Activated gamma-delta T cell treated with anti-CD3 and anti-CD28 coated beads, Interleukin-2, amount 50 U/mL, for 16 hours (primary cell): Measurements from ENCODE around the gene TP53I11.

Source experiments
- DNase-seq: peaks from one replicate; pipeline ENCODE4 v3.0.0-alpha.2; 2020; ENCODE audit warnings: low read depth

TP53I11 gene

DNA sequence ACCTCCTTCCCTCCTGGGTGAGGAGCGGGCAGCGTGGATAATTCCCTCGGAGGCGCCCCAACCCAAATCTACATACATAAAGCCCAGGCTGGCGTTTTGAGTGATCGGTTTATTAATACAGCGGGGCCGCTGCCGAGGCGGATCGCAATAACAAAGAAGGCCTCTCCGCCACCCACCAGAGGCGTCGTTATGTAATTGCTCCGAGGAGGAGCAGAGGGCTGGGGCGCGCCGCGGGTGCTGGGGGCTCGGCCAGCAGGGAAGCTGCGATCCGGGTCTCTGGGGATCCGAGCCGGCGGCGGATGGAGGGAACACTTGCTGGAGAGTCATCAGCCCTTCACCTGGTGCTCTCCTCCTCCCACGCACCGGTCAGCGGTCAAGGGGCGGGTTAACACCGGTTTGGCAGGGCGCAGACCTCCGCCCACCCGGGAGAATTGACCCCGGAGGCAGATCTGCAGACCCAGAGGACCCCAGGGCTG, 6.4 kb upstream of the TP53I11 start:
- no peak for DNase-seq

DNA sequence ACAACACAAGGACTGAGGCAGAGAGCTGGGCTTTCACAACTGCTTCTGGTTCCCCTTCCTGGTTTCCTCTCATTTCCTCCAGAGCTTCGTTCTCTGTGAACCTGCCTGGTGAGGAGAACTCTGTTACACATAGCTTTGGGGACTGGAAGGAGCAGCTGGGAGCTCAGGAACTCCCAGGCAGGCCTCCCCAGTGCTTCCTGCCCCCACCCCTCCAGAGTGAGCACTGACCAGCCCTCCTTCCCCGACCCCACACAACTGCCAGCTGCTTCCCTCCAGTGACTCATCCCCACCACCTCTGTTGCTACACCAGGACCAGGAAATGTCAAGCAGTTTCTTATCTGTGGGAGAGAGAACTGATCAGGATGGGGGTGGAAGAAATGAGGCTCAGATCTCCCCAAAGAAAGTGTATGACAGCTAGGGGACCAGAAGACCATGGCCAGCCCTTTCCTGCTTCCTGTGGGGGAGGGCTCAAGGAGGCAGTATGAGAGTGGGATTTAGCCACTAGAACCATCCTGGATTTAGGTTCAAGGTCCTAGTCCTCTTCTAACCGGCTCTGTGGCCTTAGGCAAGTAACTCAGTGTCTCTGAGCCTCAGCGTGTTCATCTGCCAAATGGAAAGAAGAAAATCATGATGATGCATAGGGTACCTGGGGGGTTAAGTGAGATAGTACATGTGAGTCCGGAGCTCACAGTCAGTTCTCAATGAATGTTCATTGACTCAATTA, 4.5 kb upstream of the TP53I11 start:
- no peak for DNase-seq

DNA sequence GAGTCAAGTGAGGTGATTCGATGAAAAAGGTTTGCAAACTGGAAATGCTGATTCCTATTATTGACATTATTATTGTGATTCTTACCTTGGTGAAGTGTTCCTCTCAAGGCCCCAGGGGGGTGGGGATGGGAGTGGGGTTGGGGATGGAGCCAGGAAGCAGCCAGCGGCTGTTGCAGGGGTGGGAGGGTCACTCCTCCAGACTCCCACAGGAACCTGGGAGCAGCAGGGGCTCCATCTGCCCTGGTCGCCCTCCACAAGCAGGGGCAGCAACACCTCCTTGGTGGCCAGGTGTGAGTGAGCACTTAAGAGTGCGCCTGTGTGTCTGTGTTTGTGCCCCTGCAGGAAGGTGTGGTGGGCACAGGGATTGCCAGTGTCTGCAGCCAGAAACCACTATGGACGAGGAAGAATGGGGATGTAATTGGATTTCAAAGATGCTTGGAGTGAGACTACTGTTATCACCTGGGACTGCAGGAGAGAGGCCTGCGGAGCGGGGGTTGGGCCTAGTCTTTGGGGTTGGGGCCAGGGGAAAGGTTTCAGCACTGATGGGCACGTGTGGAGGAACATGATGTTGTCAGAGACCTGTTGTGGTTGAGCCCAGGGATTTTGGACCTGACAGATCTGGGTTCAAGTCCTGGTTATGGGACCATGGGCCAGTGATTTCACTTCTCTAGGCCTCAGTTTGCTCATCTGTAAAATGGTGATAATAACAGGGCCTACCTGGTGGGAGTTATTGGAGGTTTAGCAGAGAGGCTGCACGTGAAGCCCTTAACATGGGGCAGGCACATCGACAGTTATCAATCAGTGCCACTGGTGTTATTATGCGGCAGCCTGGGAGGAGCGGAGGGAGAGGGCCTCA, 3.6 kb upstream of the TP53I11 start:
- DNase-seq = no peak

DNA sequence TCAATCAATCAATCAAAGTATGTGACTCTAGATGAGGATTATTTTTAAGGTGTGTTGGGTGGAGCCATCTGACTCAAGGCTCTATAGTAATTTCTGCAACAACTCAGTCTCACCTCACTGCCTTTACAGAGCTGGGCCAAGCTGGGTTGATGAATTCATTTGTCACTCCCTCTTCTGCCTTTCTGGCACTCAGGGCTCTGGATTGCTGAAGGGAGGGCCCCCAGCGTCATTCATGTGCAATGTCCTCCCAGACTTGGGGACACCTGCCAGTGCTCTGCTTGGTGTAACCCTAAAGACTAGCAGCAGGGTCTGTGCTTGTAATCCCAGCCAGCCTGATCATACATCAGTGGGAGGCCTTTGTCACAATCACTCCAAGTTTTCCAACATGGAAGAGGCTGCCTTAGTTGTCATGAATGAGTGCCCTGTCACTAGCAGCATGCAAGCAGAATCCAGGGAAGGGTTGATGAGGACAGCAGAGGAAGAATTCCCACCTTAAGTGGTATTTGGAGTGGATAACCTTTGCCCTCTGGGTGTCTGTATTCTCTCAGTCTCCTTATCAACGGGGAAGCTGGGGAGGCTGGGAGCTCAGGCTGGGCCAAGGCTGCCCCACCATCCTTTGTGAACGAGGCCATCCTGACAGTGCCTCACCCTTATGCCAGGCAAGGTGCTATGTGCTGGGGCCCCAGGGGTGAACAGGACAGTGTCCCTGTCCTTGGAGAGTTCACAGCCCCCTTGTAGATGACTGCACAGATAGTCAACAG, 2.0 kb upstream of the TP53I11 start:
- DNase-seq = no peak

DNA sequence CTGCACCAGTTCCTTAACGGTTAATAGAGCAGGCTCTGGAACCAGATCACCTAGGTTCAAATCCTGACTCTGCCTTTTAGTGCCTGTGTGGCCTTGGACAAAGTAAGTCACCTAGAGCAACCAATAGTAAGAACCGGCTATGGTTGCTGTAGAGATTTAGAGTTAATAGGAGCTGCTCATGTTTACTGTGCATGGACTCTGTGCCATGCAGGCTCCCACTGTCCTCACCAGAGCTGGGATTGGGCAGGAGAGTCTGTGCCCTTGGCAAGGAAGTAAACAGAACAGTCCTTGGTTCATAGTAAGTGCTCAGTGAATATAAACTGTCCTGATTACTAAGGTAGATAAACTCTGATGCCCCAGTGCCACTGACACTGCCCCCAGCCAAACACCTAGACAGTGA, 1.4 kb upstream of the TP53I11 start:
- DNase-seq = no peak

DNA sequence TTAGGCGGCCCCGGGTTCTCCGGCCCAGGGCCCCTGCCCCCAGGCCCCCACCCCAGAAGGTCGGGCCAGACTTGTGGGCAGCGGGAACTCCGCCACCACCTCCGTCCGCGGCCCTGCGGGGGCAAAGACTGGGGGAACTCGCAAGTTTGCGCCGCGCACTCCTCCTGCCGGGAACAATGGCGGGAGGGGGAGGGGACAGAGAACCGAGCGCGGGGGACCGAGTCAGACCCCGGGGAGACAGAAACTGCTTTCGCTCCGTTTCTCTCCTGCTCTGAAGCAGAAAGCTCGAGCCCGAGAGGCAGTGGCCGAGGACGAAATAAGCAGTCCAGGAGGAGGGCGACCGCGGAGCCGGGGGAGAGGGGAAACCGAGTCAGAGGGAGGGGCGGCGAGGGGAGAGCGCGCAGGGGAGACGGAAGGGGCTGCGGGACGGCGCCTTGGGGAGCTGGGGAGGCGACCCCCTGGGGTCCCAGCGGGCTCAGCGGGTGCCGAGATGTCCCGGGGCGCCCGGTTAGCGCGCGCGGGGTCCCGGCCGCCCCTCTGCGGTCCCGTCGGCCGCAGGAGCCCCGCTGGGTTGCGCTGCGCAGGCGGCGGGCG, 555 bp downstream of the TP53I11 start:
- no peak for DNase-seq

DNA sequence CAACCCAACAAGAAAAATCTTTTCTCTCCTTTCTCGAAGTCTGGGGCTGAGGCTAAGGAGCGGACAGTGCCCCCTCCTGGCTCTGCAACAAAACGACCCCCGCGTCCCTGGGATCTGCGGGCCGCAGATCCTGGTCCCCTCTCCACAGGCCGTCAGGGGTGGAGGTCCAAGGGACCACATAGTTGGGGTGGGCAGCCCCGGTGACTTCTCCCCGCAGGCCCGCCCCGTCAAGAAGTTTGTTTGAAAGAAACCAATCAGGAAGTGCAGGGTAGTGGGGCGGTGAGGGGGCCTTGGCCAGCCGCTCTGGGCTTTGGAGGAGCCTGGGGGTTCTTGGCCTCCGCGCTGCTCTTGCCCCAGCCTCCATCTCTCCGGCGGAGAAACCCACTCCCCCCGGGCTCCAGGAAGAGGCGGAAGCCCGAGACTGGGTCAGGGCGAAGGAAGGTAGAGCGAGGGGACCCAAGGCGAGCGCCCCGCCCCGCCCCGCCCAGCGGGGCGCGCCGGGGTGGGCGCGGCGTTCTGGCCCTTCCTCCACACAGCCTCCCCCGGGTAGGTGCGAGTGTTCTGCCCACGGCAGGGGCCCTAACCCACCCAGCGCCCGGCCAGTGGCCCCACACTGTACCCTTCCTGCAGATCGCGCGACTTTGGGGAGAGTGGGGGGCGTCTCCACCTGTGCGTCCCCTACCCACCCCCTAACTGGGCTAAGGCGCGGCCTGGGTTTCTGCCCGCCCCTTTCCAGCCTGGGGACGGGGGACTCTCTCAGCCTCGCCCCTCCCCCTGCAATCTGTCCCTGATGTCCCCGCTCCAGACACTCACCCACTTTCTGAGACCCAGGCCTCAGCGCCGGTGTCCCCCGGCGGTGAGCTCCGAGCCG, 1.3 kb downstream of the TP53I11 start:
- no peak for DNase-seq

DNA sequence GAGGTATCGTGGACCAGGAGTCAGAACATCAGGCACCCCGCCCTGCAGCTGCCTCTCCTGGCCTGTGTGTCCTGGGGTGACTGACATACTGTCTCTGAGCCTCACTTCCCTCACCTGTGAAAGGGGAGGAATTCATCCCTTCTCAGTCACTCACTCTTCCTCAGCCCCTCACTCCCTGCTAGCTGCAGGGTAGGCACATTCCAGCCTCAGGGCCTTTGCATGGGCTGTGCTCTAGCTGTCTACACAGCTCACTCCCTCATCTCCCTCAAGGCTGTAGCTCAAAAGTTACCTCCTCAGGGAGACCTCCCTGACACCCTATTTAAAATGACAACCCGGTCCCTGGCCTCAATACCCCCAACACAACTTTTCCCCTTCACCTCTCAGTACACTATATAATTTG, 2.5 kb downstream of the TP53I11 start:
- no peak for DNase-seq

DNA sequence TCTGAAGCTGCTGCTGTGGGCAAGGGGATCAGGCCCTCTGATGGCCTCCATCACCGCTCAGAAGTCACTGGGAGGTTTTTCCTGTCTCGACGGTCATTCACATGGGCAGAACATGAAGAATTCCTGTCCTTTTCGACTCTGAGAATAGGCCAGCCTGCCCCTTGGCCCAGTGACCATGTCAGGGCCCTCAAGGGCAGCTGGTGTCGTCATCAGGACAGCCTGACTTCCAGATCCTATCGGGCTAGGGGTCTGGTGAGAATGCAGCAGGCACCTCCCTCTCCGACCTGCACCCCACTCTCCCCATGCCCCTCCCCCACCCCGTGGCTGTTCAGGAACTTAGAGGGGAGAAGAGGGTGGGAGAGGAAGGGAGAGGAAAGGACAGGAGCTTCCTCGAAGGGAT, 3.6 kb downstream of the TP53I11 start:
- no peak for DNase-seq

DNA sequence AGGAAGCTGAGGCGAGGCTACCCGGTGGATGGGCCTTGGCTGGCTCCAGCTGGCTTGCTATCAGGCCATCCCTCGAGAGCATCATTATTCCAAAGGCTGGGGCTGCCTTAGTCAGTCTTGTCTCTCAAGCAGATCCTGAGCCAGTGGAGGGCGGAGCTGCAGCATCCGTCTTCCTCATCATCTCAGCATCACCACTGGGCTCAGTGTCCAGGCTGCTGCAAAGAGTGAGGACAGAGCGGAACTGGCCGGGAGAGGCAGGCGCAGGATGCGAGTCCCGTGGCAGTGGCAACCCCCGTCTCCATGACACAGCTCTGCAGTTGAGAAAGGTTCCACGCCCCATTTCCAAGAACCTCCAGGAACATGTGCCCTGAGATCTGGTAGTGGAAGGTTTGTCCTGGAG, 4.4 kb downstream of the TP53I11 start:
- no peak for DNase-seq

DNA sequence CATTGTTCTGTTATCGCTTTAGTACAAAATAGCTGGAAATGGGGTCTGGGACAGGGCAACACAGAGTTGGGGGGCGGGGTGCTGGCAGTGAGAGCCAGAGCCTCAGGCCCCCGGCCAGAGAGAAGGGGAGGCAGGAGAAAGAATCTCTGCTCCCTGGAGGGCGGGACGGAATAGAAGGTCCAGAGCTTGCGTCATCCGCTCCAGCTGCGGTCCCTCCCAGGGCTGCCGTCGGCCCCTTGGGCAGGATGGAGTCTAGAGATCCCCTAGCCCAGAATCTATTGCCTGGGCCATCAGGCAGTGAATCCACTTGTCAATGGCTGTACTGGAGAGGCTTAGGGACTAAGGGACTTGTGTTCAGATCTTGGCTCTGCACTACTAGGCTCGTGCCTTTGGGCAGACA, 5.0 kb downstream of the TP53I11 start:
- DNase-seq = no peak

DNA sequence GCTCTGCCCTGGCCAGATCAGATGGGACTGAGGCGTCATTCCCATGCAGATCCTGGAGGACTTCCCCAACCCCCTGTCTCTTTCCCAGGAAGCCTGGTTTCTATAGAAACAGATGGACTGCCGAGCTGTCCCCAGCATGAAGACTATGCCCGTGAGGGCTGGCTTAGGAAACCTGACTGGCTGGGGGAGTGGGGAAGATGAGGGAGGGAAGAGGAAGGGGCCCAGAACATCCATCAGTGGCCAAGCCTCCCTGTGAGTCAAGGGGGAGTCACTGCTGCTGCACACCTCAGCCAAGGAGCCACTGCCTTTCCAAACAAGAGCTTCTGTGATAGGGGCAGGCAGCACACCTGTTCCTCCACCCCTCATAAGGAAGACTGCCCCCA, 5.8 kb downstream of the TP53I11 start:
- no peak for DNase-seq

DNA sequence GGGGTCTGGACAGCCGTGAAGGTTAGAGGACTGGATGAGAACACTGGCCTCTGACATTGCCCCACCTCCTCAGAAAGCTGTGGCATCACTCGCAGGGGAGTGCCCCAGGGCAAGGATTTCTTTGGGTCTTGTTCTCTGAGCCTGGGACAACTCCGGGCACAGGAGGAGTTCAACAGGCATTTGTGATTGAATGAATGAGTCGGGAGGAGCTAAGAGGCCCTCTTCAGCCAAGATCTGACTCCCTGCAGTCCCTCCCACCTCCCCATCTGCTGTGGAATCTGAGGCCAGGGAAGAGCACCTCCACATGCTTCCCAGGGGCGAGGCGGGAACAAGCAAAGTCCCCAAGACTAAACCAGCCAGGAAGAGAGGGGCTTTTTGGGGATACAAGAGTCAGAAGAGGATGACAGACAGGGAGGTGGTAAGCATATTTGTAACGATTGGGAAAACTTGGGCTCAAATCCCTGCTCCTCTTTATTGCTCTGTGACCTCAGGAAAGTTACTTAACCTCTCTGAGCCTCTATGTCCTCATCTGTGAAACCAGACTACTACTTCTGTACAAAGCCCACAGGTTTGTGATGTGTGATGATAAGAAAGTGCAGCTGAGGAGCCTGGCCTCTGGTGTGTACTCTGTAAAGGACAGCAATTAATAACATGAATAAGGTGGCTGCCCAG, 6.4 kb downstream of the TP53I11 start:
- DNase-seq = no peak

DNA sequence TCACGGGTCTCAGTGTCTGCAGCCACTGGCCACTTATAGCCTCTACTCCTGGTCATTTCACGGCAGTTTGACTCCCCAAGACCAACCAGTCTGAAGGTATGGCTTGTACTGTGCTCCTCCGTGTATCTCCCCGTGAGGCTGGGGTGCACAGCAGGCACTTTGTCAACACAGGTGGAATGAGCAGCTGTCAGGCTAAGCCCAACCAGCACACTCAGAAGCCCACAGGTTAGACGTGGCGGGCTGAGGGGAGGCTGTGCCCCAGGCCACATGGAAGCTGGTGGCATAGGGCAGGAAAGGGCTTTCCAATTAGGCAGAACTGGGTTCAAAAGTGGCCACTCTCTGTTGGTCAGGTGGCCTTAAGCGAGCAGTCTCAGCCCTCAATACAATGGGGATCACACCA, 7.0 kb downstream of the TP53I11 start:
- DNase-seq = no peak

DNA sequence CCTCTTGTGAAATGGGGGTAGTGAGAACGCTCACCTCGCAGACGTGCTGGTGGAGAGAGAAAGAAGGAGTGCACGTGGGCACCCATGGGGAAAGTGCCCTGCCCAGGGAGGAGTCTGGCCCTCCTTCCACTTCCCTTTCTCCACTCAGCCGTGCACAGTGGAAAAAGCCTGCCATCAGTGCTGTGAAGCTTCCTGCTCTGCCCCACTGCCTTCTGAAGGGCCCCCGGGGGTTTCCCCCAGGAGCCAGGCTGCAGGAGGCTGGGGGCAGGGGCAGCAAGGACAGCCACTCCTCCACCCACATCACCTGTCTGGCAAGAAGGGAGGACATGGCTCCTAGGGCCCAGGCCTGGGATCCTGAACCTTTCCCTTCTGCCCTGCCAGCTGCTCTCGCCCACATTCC, 7.6 kb downstream of the TP53I11 start:
- DNase-seq = no peak

DNA sequence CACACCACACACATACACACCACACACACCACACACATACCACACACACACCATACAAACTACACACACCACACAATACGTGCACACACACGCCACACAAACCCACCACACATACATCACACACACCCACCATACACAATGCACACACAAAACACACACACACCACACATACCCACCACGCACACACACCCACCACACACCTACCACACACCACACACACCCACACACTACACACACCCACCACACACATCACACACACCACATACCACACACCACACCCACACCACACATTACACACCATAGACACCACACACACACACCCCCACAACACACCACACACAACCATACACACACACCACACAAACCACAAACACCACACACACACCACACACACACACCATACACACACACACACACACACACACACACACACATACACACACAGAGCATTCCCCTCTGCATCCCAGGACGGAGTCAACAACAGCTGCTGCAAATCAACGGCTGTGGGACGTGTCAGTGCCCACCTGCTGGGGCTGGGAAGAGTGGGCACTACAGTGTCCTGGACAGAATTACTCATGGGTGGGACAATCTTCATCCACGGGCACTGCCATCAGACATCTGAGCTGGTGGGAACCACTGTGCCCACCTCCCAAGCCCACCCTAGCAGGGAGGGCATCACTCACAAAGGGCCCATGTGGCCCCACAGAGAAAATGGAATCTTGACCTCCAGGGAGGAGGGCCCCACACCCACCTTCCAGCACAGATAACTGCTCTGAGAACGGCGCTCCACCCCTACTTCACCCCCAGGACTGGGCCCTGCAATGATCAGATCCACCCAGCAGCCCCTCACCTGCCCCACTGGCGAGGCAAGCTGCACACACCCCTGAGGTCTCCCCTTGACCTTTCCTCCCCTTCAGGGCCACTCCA, 8.4 kb downstream of the TP53I11 start:
- no peak for DNase-seq

DNA sequence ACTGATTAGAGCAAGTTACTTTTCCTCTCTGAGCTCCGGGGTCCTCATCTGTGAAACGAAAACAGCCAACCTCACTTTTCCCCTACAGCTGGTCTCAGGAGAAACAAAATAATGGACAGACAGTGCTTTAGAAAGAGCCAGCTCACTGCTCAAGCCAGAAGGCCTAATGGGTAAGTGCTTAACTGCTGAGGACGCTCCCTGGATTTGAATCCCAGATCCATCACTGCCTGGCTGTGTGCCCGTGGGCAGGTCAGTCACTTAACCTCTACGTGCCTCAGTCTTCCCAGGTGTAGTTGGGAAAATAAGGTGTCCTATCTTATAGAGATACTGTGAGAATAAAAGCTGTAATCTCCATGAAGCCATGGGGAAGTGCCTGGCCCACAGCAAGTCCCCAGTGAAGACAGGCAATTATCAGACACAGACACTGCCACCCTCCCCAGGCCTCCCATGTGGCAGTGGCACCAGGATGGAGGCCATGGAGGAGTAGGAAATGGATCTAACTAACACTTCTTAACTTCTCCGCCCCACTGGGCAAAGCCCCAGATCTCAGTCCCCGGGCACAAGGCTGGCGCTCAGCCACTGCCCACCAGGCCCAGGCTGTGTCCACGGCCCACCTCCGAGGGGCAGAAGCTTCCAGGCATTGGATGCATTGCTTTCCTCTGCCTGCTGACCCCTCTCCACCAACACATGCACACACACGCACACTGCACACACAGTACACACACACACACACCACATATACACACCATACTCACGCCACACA, 9.2 kb downstream of the TP53I11 start:
- no peak for DNase-seq

DNA sequence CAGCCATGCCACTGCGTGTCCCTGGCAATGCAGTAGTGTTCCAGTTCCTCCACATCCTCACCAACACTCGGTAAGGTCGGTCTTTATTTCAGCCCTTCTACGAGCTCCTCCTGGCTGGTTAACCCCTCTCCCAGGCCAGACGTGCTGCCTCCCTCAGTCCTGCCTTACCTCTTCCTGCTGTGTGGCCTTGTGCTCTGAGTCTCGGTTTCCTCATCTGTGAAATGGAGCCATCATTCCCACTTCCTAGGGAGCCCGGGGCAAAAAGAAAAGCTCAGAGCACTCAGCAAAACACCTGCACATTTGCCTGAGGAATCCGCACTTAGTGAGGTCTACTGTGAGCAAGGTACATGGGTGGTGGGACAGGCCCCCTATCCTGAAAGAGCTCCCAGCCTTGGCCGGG, 9.8 kb downstream of the TP53I11 start:
- DNase-seq = no peak

DNA sequence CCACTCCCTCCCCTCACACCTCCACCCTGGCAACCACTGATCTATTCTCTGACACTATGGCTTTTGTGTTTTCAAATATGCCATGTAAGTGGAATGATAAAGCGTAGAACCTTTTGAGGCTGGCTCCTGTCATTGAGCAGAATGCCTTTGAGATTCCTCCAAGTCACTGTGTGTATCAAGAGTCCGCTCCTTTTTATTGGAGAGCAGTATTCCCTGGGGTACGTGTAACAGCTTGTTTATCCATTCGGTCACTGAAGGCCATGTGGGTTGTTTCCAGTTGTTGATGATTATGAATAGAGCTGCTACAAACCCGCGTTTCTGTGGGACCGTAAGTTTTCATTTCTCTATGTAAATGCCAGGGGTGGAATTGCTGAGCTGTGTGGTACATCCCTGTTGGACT, 10.3 kb downstream of the TP53I11 start:
- no peak for DNase-seq
